IMR-90 (cell line): ENCODE data around the gene CNKSR2. TPM values are rescaled to one million over a fixed set of nuclear protein-coding genes. Genes with fewer than 3 reads are reported as not detected.

ENCODE experiments used
- ATAC-seq: fragments of 200-7000 bp; cut with Tn5 transposase; 2 replicates; pipeline ENCODE4 v1.9.1; 2020; ENCODE audit warnings: low read depth, mild to moderate bottlenecking, moderate library complexity
- BruUV-seq: library from RNA; stranded (reverse); fragments of 400-500 nt; replicated peaks from 2 replicates; lab custom pipeline; 2021; lab: Mats Ljungman, UMichigan
- CTCF ChIA-PET: fragments of 300-600 bp; formaldehyde crosslinking; extraction: SDS; loops from one replicate; lab custom pipeline; 2021; ENCODE audit warnings: antibody characterized with exemption; lab: Yijun Ruan, JAX
- POLR2A ChIA-PET: fragments of 300-600 bp; sonication (Branson Sonifier 250); formaldehyde crosslinking; loops from one replicate; lab custom pipeline; 2022; ENCODE audit warnings: antibody characterized with exemption; ENCODE audit not compliant: unreplicated experiment; lab: Charles Lee
- DNase-seq: peaks from one replicate; pipeline ENCODE4 v3.0.0; 2013
- H2AFZ ChIP-seq: replicated peaks from 2 replicates; pipeline ENCODE3; 2013; ENCODE audit warnings: low read length, mild to moderate bottlenecking; ENCODE audit not compliant: poor library complexity
- H2AK5ac ChIP-seq: 2 replicates; pipeline ENCODE4 v1.6.1; 2013; ENCODE audit warnings: low read depth, low read length, inconsistent platforms
- H2AK9ac ChIP-seq: replicated peaks from 2 replicates; pipeline ENCODE3; 2013; ENCODE audit warnings: mild to moderate bottlenecking, low read depth, low read length, moderate library complexity; ENCODE audit not compliant: poor library complexity
- H2BK120ac ChIP-seq: 2 replicates; pipeline ENCODE4 v1.6.1; 2013; ENCODE audit warnings: low read depth, low read length, inconsistent platforms
- H2BK15ac ChIP-seq: 3 replicates; pipeline ENCODE4 v1.6.1; 2013; ENCODE audit warnings: low read depth, low read length, inconsistent platforms
- H2BK20ac ChIP-seq: 2 replicates; pipeline ENCODE4 v1.6.1; 2013; ENCODE audit warnings: low read depth, mild to moderate bottlenecking, inconsistent platforms, low read length, moderate library complexity
- H2BK5ac ChIP-seq: 2 replicates; pipeline ENCODE4 v1.6.1; 2013; ENCODE audit warnings: mild to moderate bottlenecking, low read depth, low read length, inconsistent platforms; ENCODE audit not compliant: poor library complexity, severe bottlenecking
- H3K14ac ChIP-seq: replicated peaks from 2 replicates; pipeline ENCODE4 v1.6.1; 2013; ENCODE audit warnings: low read depth, low read length, inconsistent platforms
- H3K18ac ChIP-seq: 2 replicates; pipeline ENCODE4 v1.6.1; 2013; ENCODE audit warnings: low read depth, low read length, control low read depth
- H3K23ac ChIP-seq: 2 replicates; pipeline ENCODE4 v1.6.1; 2013; ENCODE audit warnings: low read depth, low read length, inconsistent platforms
- H3K27ac ChIP-seq: 2 replicates; pipeline ENCODE4 v1.5.1; 2013; ENCODE audit warnings: mild to moderate bottlenecking, control low read depth, low read length; ENCODE audit not compliant: insufficient read depth
- H3K27me3 ChIP-seq: 2 replicates; pipeline ENCODE4 v1.6.1; 2013; ENCODE audit warnings: low read length; ENCODE audit not compliant: control insufficient read depth, insufficient read depth
- H3K36me3 ChIP-seq: 2 replicates; pipeline ENCODE4 v1.6.1; 2013; ENCODE audit warnings: low read length, mixed read lengths; ENCODE audit not compliant: control insufficient read depth, insufficient read depth
- H3K4ac ChIP-seq: 2 replicates; pipeline ENCODE4 v1.6.1; 2013; ENCODE audit warnings: low read depth, low read length, inconsistent platforms
- H3K4me1 ChIP-seq: 2 replicates; pipeline ENCODE4 v1.6.1; 2013; ENCODE audit warnings: low read length, mixed read lengths; ENCODE audit not compliant: control insufficient read depth, insufficient read depth
- H3K4me2 ChIP-seq: 2 replicates; pipeline ENCODE4 v1.6.1; 2013; ENCODE audit warnings: low read depth, mild to moderate bottlenecking, control low read depth, low read length, moderate library complexity
- H3K4me3 ChIP-seq: 2 replicates; pipeline ENCODE4 v1.5.1; 2013; ENCODE audit warnings: low read depth, mild to moderate bottlenecking, control low read depth, low read length, moderate library complexity; ENCODE audit not compliant: insufficient read depth
- H3K56ac ChIP-seq: 2 replicates; pipeline ENCODE4 v1.6.1; 2013; ENCODE audit warnings: low read length, inconsistent platforms; ENCODE audit not compliant: insufficient read depth; ENCODE audit errors: extremely low read depth
- H3K79me1 ChIP-seq, 2 experiments: 2 replicates each; pipeline ENCODE4 v1.6.1; 2013; ENCODE audit warnings: low read length in 2 of 2, inconsistent platforms in 1 of 2, low read depth in 1 of 2
- H3K9ac ChIP-seq: 2 replicates; pipeline ENCODE4 v1.6.1; 2013; ENCODE audit warnings: low read depth, low read length, control low read depth
- H3K9me1 ChIP-seq: 2 replicates; pipeline ENCODE4 v1.6.1; 2013; ENCODE audit warnings: low read length, inconsistent platforms; ENCODE audit not compliant: insufficient read depth
- H3K9me3 ChIP-seq: 2 replicates; pipeline ENCODE4 v1.6.1; 2013; ENCODE audit warnings: low read length; ENCODE audit not compliant: control insufficient read depth, insufficient read depth
- H4K20me1 ChIP-seq: 2 replicates; pipeline ENCODE4 v1.6.1; 2013; ENCODE audit warnings: low read length, inconsistent platforms; ENCODE audit not compliant: insufficient read depth
- H4K5ac ChIP-seq: 2 replicates; pipeline ENCODE4 v1.6.1; 2013; ENCODE audit warnings: mild to moderate bottlenecking, low read depth, low read length, control low read depth
- H4K8ac ChIP-seq, 2 experiments: 2 replicates each; pipeline ENCODE4 v1.6.1; 2013; ENCODE audit warnings: low read depth in 2 of 2, low read length in 2 of 2, control low read depth in 1 of 2, inconsistent platforms in 1 of 2
- H4K91ac ChIP-seq: 2 replicates; pipeline ENCODE4 v1.6.1; 2013; ENCODE audit warnings: low read depth, low read length, inconsistent platforms; ENCODE audit not compliant: insufficient read depth
- CEBPB ChIP-seq: IDR thresholded peaks from 2 replicates; pipeline ENCODE4 v1.6.1; 2012; ENCODE audit warnings: low read depth, low read length, improper control_type of control experiment
- POLR2A ChIP-seq: IDR thresholded peaks from 2 replicates; pipeline ENCODE4 v1.6.1; 2012; ENCODE audit warnings: mild to moderate bottlenecking, low read depth, low read length
- SMC3 ChIP-seq: fragments of 150-350 bp; IDR thresholded peaks from 2 replicates; pipeline ENCODE4 v1.6.1; 2016; ENCODE audit warnings: low read depth, mild to moderate bottlenecking, antibody characterized with exemption, low read length, moderate library complexity
- WGBS, 2 experiments: methylation state at CpG; one replicate each; pipeline versions ENCODE4 v1.1.5 to v1.1.7; 2013; ENCODE audit warnings: missing lambda C conversion rate in 2 of 2; ENCODE audit not compliant: insufficient read length in 1 of 2; ENCODE audit errors: extremely low coverage in 2 of 2; 5-methylcytosine and 5-hydroxymethylcytosine counted together
- dilution Hi-C: fragments of 300-500 bp; cut with HindIII; formaldehyde crosslinking; loops from one replicate; pipeline ENCODE4 v1.14.3; 2018; ENCODE audit warnings: low sequenced_read_pairs; ENCODE audit not compliant: unreplicated experiment
- in situ Hi-C: fragments of 300-500 bp; cut with MboI; formaldehyde crosslinking; loops from 3 replicates; pipeline ENCODE4 v1.14.3; 2019; ENCODE audit warnings: low sequenced_read_pairs, inconsistent platforms, mixed read lengths
- intact Hi-C: fragments of 100-400 bp; cut with micrococcal nuclease; formaldehyde crosslinking; loops from 2 replicates; pipeline ENCODE4 v1.10.0; 2022
- polyA plus RNA-seq, 3 experiments: library from polyadenylated mRNA; depleted of rRNA; stranded (reverse); fragments of >200 nt; gene quantifications; 2 replicates each; pipeline ENCODE4 v1.2.3, GENCODE V29; 2012; ENCODE audit warnings: low replicate concordance in 1 of 3
- total RNA-seq: library from RNA; depleted of rRNA; stranded (reverse); fragments of >200 nt; gene quantifications from 2 replicates; pipeline ENCODE4 v1.2.3, GENCODE V29; 2012

The CNKSR2 gene
- total and polyA plus RNA-seq, 2 of the 4 experiments (the other 2 are of a cell fraction), result 0.14 to 0.90 TPM

GRCh38 chrX:21658746-21659145, 284.5 kb downstream of the CNKSR2 start:
- no peak overlapping the region for H4K91ac ChIP-seq
- H2BK15ac ChIP-seq, result no peak overlapping the region
- H3K79me1 ChIP-seq, result no peaks in the 10 kb centered on the region
- H3K4ac ChIP-seq, result no peak overlapping the region
- no peaks in the 10 kb centered on the region for H3K9me1 ChIP-seq
- TF ChIP-seq SMC3, result no peak
- no peak for TF ChIP-seq CEBPB
- TF ChIP-seq POLR2A, result no peak
- H3K56ac ChIP-seq, result no peak overlapping the region
- ATAC-seq, result no peak
- H2AFZ ChIP-seq, result no peak overlapping the region
- H3K36me3 ChIP-seq, result no peaks in the 10 kb centered on the region
- H3K4me3 ChIP-seq, result no peak overlapping the region
- H3K9ac ChIP-seq, result no peak overlapping the region
- DNase-seq, result no peak
- dilution Hi-C loops, result no loop called here
- H2AK5ac ChIP-seq, result no peak overlapping the region
- no peak overlapping the region for H4K8ac ChIP-seq
- H2BK5ac ChIP-seq, result no peak overlapping the region
- no peaks in the 10 kb centered on the region for H3K4me1 ChIP-seq
- CTCF ChIA-PET, result no interaction called here
- no peak overlapping the region for H3K27ac ChIP-seq
- H4K5ac ChIP-seq, result no peak overlapping the region
- BruUV-seq, result no TSS peak
- H3K23ac ChIP-seq, result no peak overlapping the region
- H3K4me2 ChIP-seq, result no peak overlapping the region
- no peak overlapping the region for H3K18ac ChIP-seq
- POLR2A ChIA-PET, result no interaction called here
- WGBS, 2 experiments, result 54% methylated on average over 4 of the region's 23 CpGs; no CpG with 5 or more reads in 1 of the 2 experiments
- in situ Hi-C loops, result no loop called here
- intact Hi-C loops, result no loop called here
- H3K9me3 ChIP-seq, result peaks cover 11% of the 10 kb centered on the region; the same call in 1 of the 2 replicates
- H3K27me3 ChIP-seq, result no peaks in the 10 kb centered on the region
- no peak overlapping the region for H2BK120ac ChIP-seq
- no peak overlapping the region for H2AK9ac ChIP-seq
- no peak overlapping the region for H2BK20ac ChIP-seq
- H3K14ac ChIP-seq, result no peak overlapping the region
- H4K20me1 ChIP-seq, result no peaks in the 10 kb centered on the region
